A549 (cell line): ENCODE measurements around the gene CCT5. TPM values are rescaled to one million over a fixed set of nuclear protein-coding genes. Genes with fewer than 3 reads are reported as not detected.

Source experiments
- ATAC-seq, 2 experiments: fragments of 200-7000 bp in 1 of 2; fragments of >200 bp in 1 of 2; cut with Nextera tagmentation in 1 of 2; cut with Tn5 transposase in 1 of 2; 3 replicates each; pipeline versions ENCODE4 v1.8.0 to v1.9.1; 2018 to 2020; ENCODE audit warnings: mild to moderate bottlenecking in 1 of 2, moderate library complexity in 1 of 2
- CTCF ChIA-PET: fragments of 300-600 bp; sonication (Branson Sonifier 250); formaldehyde crosslinking; extraction: SDS; loops from one replicate; lab custom pipeline; 2021; ENCODE audit warnings: antibody characterized with exemption, inconsistent platforms; lab: Yijun Ruan, JAX
- POLR2A ChIA-PET: fragments of 350-600 bp; formaldehyde crosslinking; extraction: SDS; loops from one replicate; lab custom pipeline; 2021; ENCODE audit warnings: antibody characterized with exemption, inconsistent platforms; lab: Yijun Ruan, JAX
- DNase-seq, 2 experiments: peaks; one replicate each; pipeline versions ENCODE4 v3.0.0 to v3.0.0-alpha.2; 2011 to 2016; ENCODE audit warnings: low read depth in 1 of 2, low spot score in 1 of 2
- FAIRE-seq: peaks from 2 replicates; lab custom pipeline; 2011; peaks lifted over from hg19 to GRCh38; lab: Jason Lieb, UNC
- H3K27ac ChIP-seq, 2 experiments: fragments of >200 bp; sonication (Bioruptor Twin); formaldehyde crosslinking; 3 replicates each; pipeline ENCODE4 v1.5.1; 2016 to 2017
- H3K4me1 ChIP-seq: fragments of >200 bp; sonication (Bioruptor Twin); formaldehyde crosslinking; 3 replicates; pipeline ENCODE4 v1.6.1; 2016
- H3K4me2 ChIP-seq: fragments of >200 bp; sonication (Bioruptor Twin); formaldehyde crosslinking; 3 replicates; pipeline ENCODE4 v1.6.1; 2016
- H3K4me3 ChIP-seq: fragments of >200 bp; sonication (Bioruptor Twin); formaldehyde crosslinking; 3 replicates; pipeline ENCODE4 v1.5.1; 2016
- H3K9me3 ChIP-seq: fragments of >200 bp; sonication (Bioruptor Twin); formaldehyde crosslinking; 3 replicates; pipeline ENCODE4 v1.6.1; 2016
- ATOH8 ChIP-seq: fragments of 250-450 bp; sonication (Bioruptor Pico); IDR thresholded peaks from 2 replicates; pipeline ENCODE4 v1.5.0; 2020; ENCODE audit warnings: low read depth, mild to moderate bottlenecking, moderate library complexity
- BCL3 ChIP-seq: fragments of >200 bp; sonication (Bioruptor Twin); formaldehyde crosslinking; IDR thresholded peaks from 3 replicates; pipeline ENCODE4 v1.6.1; 2016
- BHLHE40 ChIP-seq: IDR thresholded peaks from 2 replicates; pipeline ENCODE4 v1.6.1; 2012; ENCODE audit warnings: low read depth, low read length, inconsistent platforms
- CTCF ChIP-seq: fragments of >200 bp; sonication (Bioruptor Twin); formaldehyde crosslinking; IDR thresholded peaks from 3 replicates; pipeline ENCODE4 v1.5.1; 2016
- EHMT2 ChIP-seq: fragments of 200-600 bp; sonication (generic); IDR thresholded peaks from 2 replicates; pipeline ENCODE4 v1.6.1; 2016; ENCODE audit warnings: antibody characterized with exemption, low read depth, mild to moderate bottlenecking, moderate library complexity
- EP300 ChIP-seq, 2 experiments: fragments of >200 bp; sonication (Bioruptor Twin); formaldehyde crosslinking; IDR thresholded peaks; 2 replicates in 1 of 2; 3 replicates in 1 of 2; pipeline ENCODE4 v1.6.1; 2016 to 2017
- ESRRA ChIP-seq: fragments of 150-350 bp; IDR thresholded peaks from 2 replicates; pipeline ENCODE4 v1.6.1; 2014; ENCODE audit warnings: mild to moderate bottlenecking, low read length, borderline replicate concordance
- GATA3 ChIP-seq: IDR thresholded peaks from 2 replicates; pipeline ENCODE4 v1.6.1; 2012; ENCODE audit warnings: borderline replicate concordance
- HEYL ChIP-seq: fragments of 250-450 bp; sonication (Bioruptor Pico); IDR thresholded peaks from 2 replicates; pipeline ENCODE4 v1.8.0; 2021; ENCODE audit warnings: mild to moderate bottlenecking, moderate library complexity
- HMGXB4 ChIP-seq: fragments of 250-450 bp; sonication (Bioruptor Pico); IDR thresholded peaks from 2 replicates; pipeline ENCODE4 v1.5.0; 2021; ENCODE audit warnings: mild to moderate bottlenecking, moderate library complexity, borderline replicate concordance
- JUNB ChIP-seq: fragments of >200 bp; sonication (Bioruptor Twin); formaldehyde crosslinking; IDR thresholded peaks from 2 replicates; pipeline ENCODE4 v1.6.1; 2016
- KDM5A ChIP-seq: fragments of 200-600 bp; sonication (generic); IDR thresholded peaks from 2 replicates; pipeline ENCODE4 v1.6.1; 2016; ENCODE audit warnings: antibody characterized with exemption, mild to moderate bottlenecking
- MAX ChIP-seq: IDR thresholded peaks from 2 replicates; pipeline ENCODE4 v1.6.1; 2012
- MAZ ChIP-seq: fragments of 150-350 bp; IDR thresholded peaks from 2 replicates; pipeline ENCODE4 v1.6.1; 2014; ENCODE audit warnings: antibody characterized with exemption, low read depth, low read length, borderline replicate concordance
- MYC ChIP-seq: IDR thresholded peaks from 2 replicates; pipeline ENCODE4 v1.6.1; 2012; ENCODE audit warnings: mild to moderate bottlenecking, inconsistent platforms, low read length, improper control_type of control experiment, borderline replicate concordance
- NFE2L2 ChIP-seq: fragments of 150-350 bp; conservative IDR thresholded peaks from 2 replicates; pipeline ENCODE4 v1.6.1; 2014; ENCODE audit warnings: low read length
- PHF8 ChIP-seq: fragments of 200-600 bp; sonication (generic); IDR thresholded peaks from 2 replicates; pipeline ENCODE4 v1.6.1; 2016; ENCODE audit warnings: low read depth, mild to moderate bottlenecking, antibody characterized with exemption, moderate library complexity, borderline replicate concordance
- POLR2A ChIP-seq: IDR thresholded peaks from 2 replicates; pipeline ENCODE4 v1.6.1; 2012; ENCODE audit warnings: mild to moderate bottlenecking, low read length
- POLR2AphosphoS2 ChIP-seq: conservative IDR thresholded peaks from 2 replicates; pipeline ENCODE4 v1.6.1; 2012; ENCODE audit warnings: low read length, improper control_type of control experiment, inconsistent platforms
- RARB ChIP-seq: fragments of 250-450 bp; sonication (Bioruptor Pico); IDR thresholded peaks from 2 replicates; pipeline ENCODE4 v1.8.0; 2021; ENCODE audit warnings: mild to moderate bottlenecking, moderate library complexity
- RNF2 ChIP-seq: fragments of 200-600 bp; sonication (generic); IDR thresholded peaks from 2 replicates; pipeline ENCODE4 v1.6.1; 2016; ENCODE audit warnings: low read depth, mild to moderate bottlenecking, antibody characterized with exemption, moderate library complexity, borderline replicate concordance
- SREBF2 ChIP-seq: fragments of 450-650 bp; IDR thresholded peaks from 2 replicates; pipeline ENCODE4 v1.6.1; 2014; ENCODE audit warnings: mild to moderate bottlenecking, moderate library complexity
- ZNF302 ChIP-seq: fragments of 250-450 bp; sonication (Bioruptor Pico); IDR thresholded peaks from 2 replicates; pipeline ENCODE4 v1.9.0; 2021; ENCODE audit warnings: inconsistent platforms, mild to moderate bottlenecking, moderate library complexity
- WGBS: methylation state at CpG from one replicate; pipeline ENCODE4 v1.1.6; 2017; ENCODE audit errors: missing lambda C conversion rate; 5-methylcytosine and 5-hydroxymethylcytosine counted together
- polyA plus RNA-seq, 4 experiments: library from polyadenylated mRNA; depleted of rRNA in 3 of 4; stranded (reverse); fragments of >200 nt; fragmentation: RNase III in 1 of 4; extraction: RNeasy Plus Mini Kit Qiagen cat#74134 plus additional on column Dnase treatment in 1 of 4; gene quantifications; 2 replicates in 3 of 4; 3 replicates in 1 of 4; pipeline ENCODE4 v1.2.3, GENCODE V29; 2011 to 2017

CCT5 gene
- polyA plus RNA-seq, 2 of the 4 experiments (the other 2 are of a cell fraction): 730 to 858 TPM

GRCh38 chr5:10262121-10262774 lies 12.2 kb downstream of the CCT5 start:
- Histone ChIP-seq H3K27ac (no peak overlapping the region), H3K4me2 (no peak overlapping the region), H3K4me3 (no peak overlapping the region), H3K9me3 (no peaks in the 10 kb centered on the region), H3K4me1 (peaks cover 4% of the 10 kb centered on the region)
- DNase-seq (no peak), ATAC-seq (no peak), FAIRE-seq (no peak)
- TF ChIP-seq GATA3 (no peak), HEYL (CRISPR knock-in tag) (no peak), HMGXB4 (CRISPR knock-in tag) (no peak), POLR2AphosphoS2 (no peak), BCL3 (no peak), ESRRA (no peak), ZNF302 (CRISPR knock-in tag) (no peak), RARB (CRISPR knock-in tag) (no peak), JUNB (no peak), RNF2 (no peak), PHF8 (no peak), MAX (no peak), EHMT2 (no peak), MYC (no peak), POLR2A (no peak), BHLHE40 (no peak), CTCF (no peak), MAZ (no peak), SREBF2 (no peak), EP300 (IDR thresholded peaks at IDR 0.05) (no peak)
- WGBS: 84% methylated on average over 18 of the region's 18 CpGs
- ChIA-PET POLR2A (interaction anchor here (4.4 kb wide), 1 partner anchor 12 kb away, joined by 29 read pairs; the partner anchor contains the start of genes ATPSCKMT and CCT5), CTCF (interaction anchor here (2.8 kb wide), 1 partner anchor 11 kb away, joined by 7 read pairs; no protein-coding TSS in a partner anchor)

GRCh38 chr5:10262995-10263394 lies 12.9 kb downstream of the CCT5 start:
- CTCF ChIA-PET: interaction anchor here (2.8 kb wide), 1 partner anchor 11 kb away, joined by 7 read pairs; no protein-coding TSS in a partner anchor
- ATAC-seq (no peak), DNase-seq (no peak), FAIRE-seq (no peak)
- TF ChIP-seq KDM5A (no peak), ATOH8 (CRISPR knock-in tag) (no peak), NFE2L2 (no peak), PHF8 (no peak)
- no peak overlapping the region for H3K4me2 ChIP-seq
- peaks cover 11% of the 10 kb centered on the region for H3K4me1 ChIP-seq
- WGBS: 93% methylated on average over 11 of the region's 11 CpGs
- POLR2A ChIA-PET: interaction anchor here (4.4 kb wide), 1 partner anchor 12 kb away, joined by 29 read pairs; the partner anchor contains the start of genes ATPSCKMT and CCT5
- no peak overlapping the region for H3K4me3 ChIP-seq
- H3K27ac ChIP-seq: no peak overlapping the region
- H3K9me3 ChIP-seq: no peaks in the 10 kb centered on the region
